Measurements from ENCODE around the gene CGRRF1.

DNA sequence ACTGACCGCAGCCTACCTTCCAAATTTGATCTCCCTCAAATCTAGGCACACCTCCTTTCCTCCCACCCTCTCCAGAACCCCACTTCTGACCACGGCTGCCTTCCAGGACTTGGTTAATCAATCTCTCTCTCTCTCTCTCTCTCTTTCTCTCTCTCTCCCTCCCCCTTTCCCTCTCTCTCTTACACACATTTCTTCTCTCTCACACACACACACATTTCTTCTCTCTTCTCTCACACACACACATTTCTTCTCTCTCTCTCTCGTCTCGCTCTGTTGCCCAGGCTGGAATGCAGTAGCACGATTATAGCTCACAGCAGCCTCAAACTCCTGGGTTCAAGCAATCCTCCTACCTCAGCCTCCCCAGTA is 20.4 kb upstream of the CGRRF1 start:
- no peak for TF ChIP-seq EZH2 (IDR thresholded peaks at IDR 0.05; ENCODE audit: borderline replicate concordance, low read depth, low read length, poor library complexity, severe bottlenecking)
- TF ChIP-seq CTCF (conservative IDR thresholded peaks at IDR 0.05; ENCODE audit: low read depth, low read length): no peak

Data from A673 (cell line).